Renal pelvis (tissue), 4 donors: Measurements from ENCODE around the gene UBE2D3. TPM values are rescaled to one million over a fixed set of nuclear protein-coding genes. Genes with fewer than 3 reads are reported as not detected.
A peak's percentile ranks its signal among the peaks of the same experiment; 100 is the strongest.

Experiments used
- DNase-seq: peaks from one replicate; pipeline ENCODE4 v3.0.0-alpha.2; 2013
- polyA plus RNA-seq, 3 donors: library from polyadenylated mRNA; unstranded; fragments of 120-200 nt; gene quantifications; one replicate each; pipeline ENCODE4 v1.2.1, GENCODE V29; 2013; ENCODE audit not compliant: insufficient read length in 3 of 3

Gene UBE2D3
- polyA plus RNA-seq, 3 donors, result 282 to 294 (median 294) TPM

- no peak for DNase-seq
Observed at GRCh38 chr4:102809190-102809589, 18.2 kb downstream of the UBE2D3 start.

DNA sequence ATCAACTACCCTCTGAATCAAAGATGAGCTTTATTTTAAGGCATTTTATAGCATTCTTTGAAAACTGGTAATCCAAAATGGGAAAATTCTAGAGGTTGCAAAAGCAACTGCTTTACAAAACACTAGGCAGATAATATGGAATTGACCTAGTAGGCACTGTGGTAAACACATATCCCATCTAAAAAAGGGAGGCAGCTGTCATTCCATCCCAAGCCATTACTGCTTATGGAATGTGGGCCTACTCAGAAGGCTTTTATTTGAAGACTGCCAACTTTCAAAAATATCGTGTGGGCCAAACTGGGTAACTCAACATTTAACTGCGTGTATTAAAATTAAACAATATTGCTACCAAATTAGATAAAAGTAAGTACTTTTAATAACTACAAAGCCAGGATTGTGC lies 19.3 kb downstream of the UBE2D3 start:
- no peak for DNase-seq

- no peak for DNase-seq
Observed at GRCh38 chr4:102807345-102807744, 20.0 kb downstream of the UBE2D3 start.

GRCh38 chr4:102799816-102800215 lies 27.5 kb downstream of the UBE2D3 start:
- no peak for DNase-seq

- no peak for DNase-seq
Observed at GRCh38 chr4:102794999-102795398, 32.4 kb downstream of the UBE2D3 start.

- DNase-seq, result no peak
Observed at GRCh38 chr4:102792361-102792936, 34.9 kb downstream of the UBE2D3 start.

- no peak for DNase-seq
Observed at GRCh38 chr4:102791318-102791835, 36.0 kb downstream of the UBE2D3 start.

DNA sequence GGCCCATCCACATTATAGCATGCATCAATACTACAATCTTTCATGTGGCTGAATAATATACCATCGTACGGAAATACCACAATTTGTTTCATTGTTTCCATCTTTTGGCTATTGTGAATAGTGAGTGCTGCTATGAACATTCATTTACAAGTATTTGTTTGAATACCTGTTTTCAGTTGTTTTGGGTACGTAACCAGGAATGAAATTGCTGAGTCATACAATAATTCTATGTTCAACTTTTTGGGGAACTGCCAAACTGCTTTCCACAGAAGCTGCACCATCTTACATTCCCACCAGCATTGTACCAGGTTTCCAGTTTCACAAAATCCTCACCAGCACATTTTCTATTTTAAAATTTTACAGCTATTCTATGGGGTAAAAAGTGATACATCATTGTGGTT lies 38.0 kb downstream of the UBE2D3 start:
- DNase-seq, result no peak

DNA sequence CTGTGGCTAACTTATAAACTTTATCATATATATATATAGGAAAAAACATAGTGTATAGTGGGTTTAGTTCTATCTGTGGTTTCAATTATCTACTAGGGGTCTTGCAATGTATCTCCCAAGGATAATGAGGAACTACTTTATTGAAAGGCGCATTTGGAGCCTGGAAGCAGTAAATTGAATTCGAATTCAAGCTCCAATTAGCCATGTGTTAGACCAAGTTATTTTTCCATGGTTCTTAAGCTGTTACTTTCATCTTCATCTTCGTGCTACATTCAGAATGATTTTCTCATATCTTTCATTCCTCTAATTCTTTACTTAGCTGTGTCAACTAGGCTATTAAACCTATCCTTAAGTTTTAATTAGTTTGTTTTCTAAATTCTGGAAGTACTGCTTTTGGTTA lies 39.4 kb downstream of the UBE2D3 start:
- no peak for DNase-seq

GRCh38 chr4:102787096-102787881 lies 40.1 kb downstream of the UBE2D3 start:
- DNase-seq, result no peak

DNA sequence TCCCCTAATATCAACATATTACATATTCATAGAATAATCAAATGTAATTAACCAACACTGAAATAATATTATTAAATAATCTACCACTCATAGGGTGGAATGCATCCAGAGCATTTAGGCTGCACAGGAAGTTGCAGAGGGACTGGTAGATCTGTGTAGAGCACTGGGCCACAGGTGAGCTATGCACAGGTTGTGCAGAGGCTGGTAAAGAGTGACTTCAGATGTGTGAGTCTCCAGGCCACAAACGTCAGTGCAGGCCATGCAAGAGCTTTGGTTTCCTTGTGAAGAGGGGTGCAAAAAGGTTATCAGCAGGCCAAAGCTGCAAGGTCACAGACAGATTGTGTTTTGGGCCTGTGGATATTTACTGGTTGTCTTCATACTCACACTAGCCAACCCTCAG lies 41.1 kb downstream of the UBE2D3 start:
- no peak for DNase-seq

DNA sequence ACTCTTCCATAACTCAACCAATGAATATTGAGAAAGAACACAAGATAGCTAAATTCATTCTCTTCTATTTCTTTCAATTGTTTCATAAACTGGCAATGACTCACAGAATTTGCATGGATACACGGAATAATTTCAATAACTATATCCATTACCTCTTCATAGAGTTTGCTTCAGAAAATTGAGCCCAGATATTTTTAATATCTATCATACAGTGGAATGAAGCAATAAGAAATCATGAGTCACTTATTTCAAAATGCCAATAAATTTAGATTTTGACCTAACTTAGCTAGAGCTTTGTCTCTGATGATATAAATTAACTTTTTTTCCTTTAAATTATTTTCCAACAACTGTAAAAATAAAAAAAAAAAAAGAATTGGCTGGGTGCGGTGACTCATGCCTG lies 44.3 kb downstream of the UBE2D3 start:
- no peak for DNase-seq

DNA sequence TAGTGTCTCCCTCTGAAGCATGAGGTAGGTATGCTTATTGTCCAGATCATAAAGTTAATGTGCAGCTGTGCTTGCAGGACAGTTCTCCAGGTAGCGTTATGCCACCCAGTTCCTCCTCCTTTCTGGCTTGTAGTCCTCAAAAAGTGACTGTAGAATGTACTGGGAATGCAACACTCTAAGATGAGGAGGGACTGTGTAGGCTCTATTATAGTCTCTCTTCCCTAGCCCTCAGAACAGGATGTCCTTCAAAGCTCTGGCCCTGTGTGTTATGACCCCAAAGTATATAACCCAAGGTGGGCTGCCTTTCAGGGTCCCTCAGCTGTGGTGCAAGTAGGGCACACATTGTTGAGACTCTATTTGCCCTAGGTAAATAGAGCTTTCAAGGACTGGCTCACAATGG lies 45.8 kb downstream of the UBE2D3 start:
- DNase-seq, result no peak

- no peak for DNase-seq
Observed at GRCh38 chr4:102780476-102781144, 46.7 kb downstream of the UBE2D3 start.

GRCh38 chr4:102779204-102779603 lies 48.1 kb downstream of the UBE2D3 start:
- no peak for DNase-seq

- DNase-seq, result peak; percentile 24
Observed at GRCh38 chr4:102778720-102779119, 48.6 kb downstream of the UBE2D3 start.

DNA sequence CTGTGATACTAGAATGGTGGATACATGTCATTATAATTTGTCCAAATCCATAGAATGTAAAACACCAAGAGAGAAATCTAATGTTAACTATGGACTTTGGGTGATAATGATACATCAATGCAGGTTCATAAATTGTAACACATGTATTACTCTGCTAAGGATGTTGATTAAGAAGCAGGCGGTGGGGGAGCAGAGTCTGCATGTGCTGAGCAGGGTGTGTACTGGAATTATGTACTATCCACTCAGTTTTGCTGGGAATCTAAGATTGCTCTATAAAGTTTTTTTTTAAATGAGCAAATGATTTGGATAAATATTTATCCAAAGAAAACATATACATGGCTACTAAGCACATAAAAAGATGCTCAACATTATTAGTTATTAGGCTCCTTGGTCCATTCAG lies 51.5 kb downstream of the UBE2D3 start:
- DNase-seq, result no peak

DNA sequence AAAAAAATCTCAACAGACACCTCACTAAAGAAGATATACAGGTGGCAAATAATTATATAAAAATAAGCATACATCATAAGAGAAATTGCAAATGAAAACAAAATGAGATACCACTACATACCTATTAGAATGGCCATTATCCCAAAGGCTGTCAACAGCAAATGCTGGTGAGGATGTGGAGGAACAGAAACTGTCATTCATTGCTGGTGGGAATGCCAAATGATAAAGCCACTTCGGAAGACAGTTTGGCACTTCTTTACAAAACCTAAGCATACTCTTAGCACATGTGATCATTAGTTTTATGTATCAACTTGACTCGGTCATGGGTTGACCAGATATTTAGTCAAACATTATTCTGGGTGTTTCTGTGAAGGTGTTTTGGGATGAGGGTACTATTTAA lies 53.1 kb downstream of the UBE2D3 start:
- no peak for DNase-seq

DNA sequence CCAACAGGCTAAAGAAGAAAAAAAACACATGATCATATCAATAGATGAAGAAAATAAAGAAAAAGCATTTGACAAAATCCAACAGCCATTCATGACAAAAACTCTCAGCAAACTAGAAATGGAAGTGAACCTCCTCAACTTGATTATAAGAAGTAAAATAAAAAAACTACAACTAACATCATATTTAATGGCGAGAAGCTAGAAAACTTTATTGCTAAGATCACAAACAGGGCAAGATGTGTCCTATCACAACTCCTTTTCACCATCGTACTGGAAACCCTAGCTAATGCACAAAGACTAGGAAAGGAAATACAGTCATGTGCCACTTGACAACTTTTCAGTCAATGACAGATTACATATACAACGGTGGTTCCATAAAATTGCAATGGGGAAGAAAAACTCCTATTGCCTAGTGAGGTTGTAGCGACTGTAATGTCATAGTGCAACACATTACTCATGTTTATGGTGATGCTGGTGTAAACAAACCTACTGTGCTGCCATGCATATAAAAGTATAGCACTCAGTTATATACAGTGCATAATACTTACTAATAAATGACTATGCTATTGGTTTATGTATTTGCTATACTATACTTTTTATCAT lies 54.5 kb downstream of the UBE2D3 start:
- no peak for DNase-seq

DNA sequence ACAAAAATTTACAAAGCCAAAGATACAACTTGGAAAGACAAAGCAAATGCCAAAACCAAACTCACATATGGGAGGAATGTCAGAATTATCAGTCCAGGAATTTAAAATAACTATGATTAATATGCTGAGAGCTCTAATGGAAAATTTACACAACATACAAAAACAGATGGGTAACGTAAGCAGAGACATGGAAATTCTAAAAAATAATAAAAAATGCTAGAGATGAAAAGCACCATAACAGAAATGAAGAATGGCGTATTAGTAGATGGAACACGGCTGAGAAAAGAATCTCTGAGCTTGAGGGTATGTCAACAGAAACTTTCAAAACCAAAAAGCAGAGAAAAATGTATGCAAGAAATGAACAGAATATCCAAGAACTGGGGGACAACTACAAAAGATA lies 62.5 kb downstream of the UBE2D3 start:
- no peak for DNase-seq

DNA sequence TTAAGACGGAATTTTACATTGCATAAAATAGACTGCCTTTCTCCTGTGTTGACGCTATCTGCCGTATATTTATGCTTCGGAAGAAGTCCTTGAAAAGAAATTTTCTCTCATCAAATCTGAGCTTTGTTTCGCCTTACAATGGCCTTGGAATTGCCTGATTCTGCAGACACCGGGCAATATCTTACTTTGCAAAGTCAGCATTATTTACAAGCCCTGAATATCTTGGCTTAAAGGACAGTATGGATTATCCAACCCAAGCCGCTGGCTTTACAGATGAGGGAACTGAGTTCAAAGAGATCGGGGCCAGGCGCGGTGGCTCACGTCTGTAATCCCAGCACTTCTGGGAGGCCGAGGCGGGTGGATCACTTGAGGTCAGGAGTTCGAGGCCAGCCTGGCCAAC lies 65.4 kb downstream of the UBE2D3 start:
- no peak for DNase-seq

- DNase-seq, result peak; percentile 16
Observed at GRCh38 chr4:102761296-102761701, 66.1 kb downstream of the UBE2D3 start.
